ENCODE data around the gene ANAPC4. TPM values are rescaled to one million over a fixed set of nuclear protein-coding genes. Genes with fewer than 3 reads are reported as not detected.

The ANAPC4 gene
- total RNA-seq, 1 donor from 2014 or later = 36.8 TPM

DNA sequence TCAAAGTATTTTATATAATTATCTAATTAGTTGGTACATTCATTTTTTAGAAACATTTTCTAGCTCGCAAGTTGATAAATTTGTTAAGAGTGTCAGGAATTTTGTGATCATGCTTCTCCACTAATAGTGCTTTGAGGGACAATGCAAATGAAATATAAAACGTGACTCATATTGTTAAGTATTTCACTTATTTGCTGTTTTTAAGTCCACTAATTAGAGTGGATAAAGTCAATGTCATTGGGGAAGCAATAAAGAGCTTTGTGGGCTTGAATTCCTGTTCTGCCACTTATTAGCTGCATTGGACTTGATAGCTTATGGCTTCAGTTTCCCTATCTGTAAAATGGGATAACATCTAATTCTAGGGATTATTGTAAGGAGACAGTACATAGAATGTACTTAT is 26.5 kb upstream of the ANAPC4 start:
- CTCF ChIA-PET = interaction anchor here (1.2 kb wide), 1 partner anchor 18 kb away, joined by 3 read pairs; no protein-coding TSS in a partner anchor
- POLR2A ChIA-PET = no interaction called here
- intact Hi-C loops (cut with micrococcal nuclease) = no loop called here
- no peak for ATAC-seq (ENCODE audit: low read depth)
- Mint-ChIP-seq H3K4me3 (no peak overlapping the region), H3K36me3 (ENCODE audit: low read depth) (peaks cover 24% of the 10 kb centered on the region), H3K4me1 (peaks cover 4% of the 10 kb centered on the region), H3K27ac (no peak overlapping the region), H3K9me3 (no peaks in the 10 kb centered on the region), H3K27me3 (no peaks in the 10 kb centered on the region)
- TF ChIP-seq, protein P1, sequence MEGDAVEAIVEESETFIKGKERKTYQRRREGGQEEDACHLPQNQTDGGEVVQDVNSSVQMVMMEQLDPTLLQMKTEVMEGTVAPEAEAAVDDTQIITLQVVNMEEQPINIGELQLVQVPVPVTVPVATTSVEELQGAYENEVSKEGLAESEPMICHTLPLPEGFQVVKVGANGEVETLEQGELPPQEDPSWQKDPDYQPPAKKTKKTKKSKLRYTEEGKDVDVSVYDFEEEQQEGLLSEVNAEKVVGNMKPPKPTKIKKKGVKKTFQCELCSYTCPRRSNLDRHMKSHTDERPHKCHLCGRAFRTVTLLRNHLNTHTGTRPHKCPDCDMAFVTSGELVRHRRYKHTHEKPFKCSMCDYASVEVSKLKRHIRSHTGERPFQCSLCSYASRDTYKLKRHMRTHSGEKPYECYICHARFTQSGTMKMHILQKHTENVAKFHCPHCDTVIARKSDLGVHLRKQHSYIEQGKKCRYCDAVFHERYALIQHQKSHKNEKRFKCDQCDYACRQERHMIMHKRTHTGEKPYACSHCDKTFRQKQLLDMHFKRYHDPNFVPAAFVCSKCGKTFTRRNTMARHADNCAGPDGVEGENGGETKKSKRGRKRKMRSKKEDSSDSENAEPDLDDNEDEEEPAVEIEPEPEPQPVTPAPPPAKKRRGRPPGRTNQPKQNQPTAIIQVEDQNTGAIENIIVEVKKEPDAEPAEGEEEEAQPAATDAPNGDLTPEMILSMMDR (IDR thresholded peaks at IDR 0.05) = no peak
- no peak for DNase-seq

DNA sequence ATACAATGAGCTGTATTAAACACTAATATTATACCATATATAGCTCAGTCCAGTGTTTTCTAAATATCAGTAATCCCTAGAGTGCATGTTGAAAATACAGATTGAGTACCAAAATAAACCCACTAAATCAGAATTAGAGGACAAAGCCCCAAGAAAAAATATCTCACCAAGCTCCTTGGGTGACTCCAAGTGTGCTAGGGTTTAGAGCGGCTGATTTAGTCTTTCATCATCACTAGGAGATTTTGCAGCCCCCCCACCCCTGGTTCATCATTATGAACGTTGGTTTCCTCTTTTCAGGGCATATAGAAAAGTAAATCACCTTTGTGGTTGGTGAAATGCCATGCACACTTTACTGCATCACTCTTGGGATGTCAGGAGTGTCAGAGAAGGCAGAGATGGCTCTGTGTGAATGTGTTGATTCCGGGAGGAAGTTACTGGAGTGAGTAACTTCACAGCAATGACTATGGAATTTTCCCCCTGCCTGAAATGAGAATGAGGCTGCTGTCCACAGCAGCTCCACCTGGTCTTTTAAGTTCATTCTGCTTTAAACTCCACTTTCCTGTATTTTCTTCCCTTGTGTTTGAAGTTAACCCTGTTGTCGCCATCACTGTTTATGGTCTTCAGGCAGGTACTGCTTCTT is 25.2 kb upstream of the ANAPC4 start:
- Mint-ChIP-seq H3K27ac (no peak overlapping the region), H3K9me3 (no peaks in the 10 kb centered on the region), H3K27me3 (no peaks in the 10 kb centered on the region), H3K36me3 (ENCODE audit: low read depth) (peaks cover 23% of the 10 kb centered on the region), H3K4me1 (peaks cover under 1% of the 10 kb centered on the region), H3K4me3 (no peak overlapping the region)
- TF ChIP-seq, protein P1 (IDR thresholded peaks at IDR 0.05) = no peak
- ATAC-seq (ENCODE audit: low read depth) = no peak
- no peak for DNase-seq
- intact Hi-C loops (cut with micrococcal nuclease) = no loop called here
- CTCF ChIA-PET = interaction anchor here (0.8 to 1.2 kb wide), 2 partner anchors 14 to 17 kb away, joined by 3 read pairs; no protein-coding TSS in a partner anchor
- POLR2A ChIA-PET = no interaction called here

DNA sequence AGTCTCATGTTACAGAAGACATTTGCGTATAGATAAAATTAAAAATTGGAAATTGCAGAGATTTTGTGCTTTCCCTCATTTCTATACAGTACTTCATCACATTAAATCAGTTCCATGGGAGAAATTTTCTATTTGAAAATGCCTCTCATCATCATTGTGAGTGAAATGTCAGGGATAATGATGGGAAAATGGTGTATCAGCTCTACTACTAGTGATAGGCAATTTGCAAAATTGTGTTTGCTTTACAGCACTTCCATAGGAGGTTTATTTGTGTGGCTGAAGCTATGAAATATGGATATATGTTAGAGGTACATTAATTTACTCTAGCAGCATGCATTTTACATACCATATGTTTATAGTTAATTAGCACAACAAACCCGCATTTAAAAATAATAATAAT is 21.0 kb upstream of the ANAPC4 start:
- CTCF ChIA-PET = no interaction called here
- POLR2A ChIA-PET = no interaction called here
- TF ChIP-seq, protein P1 (IDR thresholded peaks at IDR 0.05) = no peak
- H3K27me3 Mint-ChIP-seq = no peaks in the 10 kb centered on the region
- no peak for ATAC-seq (ENCODE audit: low read depth)
- no peak for DNase-seq
- no peak overlapping the region for H3K4me3 Mint-ChIP-seq
- no peak overlapping the region for H3K27ac Mint-ChIP-seq
- peaks cover 34% of the 10 kb centered on the region for H3K36me3 Mint-ChIP-seq (ENCODE audit: low read depth)
- no peaks in the 10 kb centered on the region for H3K4me1 Mint-ChIP-seq
- H3K9me3 Mint-ChIP-seq = peaks cover 4% of the 10 kb centered on the region
- intact Hi-C loops (cut with micrococcal nuclease) = no loop called here

DNA sequence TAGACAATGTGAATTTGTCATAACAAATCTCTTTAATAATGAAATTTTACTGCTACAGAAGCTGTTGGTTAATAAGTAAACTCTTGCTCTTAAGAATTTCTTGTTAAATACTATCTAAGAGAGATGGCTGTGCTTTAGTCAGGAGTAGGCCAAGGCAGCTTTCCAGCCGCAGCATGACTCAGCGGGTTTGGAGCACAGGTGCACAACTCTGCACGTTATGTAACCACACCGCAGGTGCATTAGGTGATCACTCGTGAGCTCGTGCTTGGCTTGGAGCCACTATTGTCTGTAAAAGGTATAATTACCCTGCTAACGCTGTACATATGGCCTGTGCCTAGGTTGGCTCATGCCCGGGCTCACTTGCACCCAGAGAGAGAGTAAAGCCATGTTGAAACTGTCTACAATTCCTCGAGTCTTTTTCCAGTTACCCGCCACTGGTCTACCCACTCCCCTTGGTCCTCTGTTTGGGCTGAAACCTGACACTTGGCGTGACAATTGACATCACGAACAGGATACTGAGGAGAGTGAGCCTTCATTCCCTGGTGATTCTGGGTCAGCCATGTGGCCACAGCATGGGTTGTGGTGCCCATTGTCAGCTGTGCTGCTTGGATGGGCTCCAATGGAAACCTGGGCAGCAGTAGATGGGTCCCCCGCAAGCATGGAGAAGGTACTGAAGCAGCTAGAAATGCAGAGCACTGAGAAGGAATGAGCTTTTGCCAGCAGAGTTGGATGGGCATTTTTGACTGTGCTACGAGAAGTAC is 18.4 kb upstream of the ANAPC4 start:
- no peaks in the 10 kb centered on the region for H3K27me3 Mint-ChIP-seq
- TF ChIP-seq, protein P1 (IDR thresholded peaks at IDR 0.05) = no peak
- ChIA-PET CTCF (no interaction called here), POLR2A (no interaction called here)
- H3K9me3 Mint-ChIP-seq = peaks cover 4% of the 10 kb centered on the region
- no peaks in the 10 kb centered on the region for H3K4me1 Mint-ChIP-seq
- ATAC-seq (ENCODE audit: low read depth) (no peak), DNase-seq (no peak)
- no peak overlapping the region for H3K4me3 Mint-ChIP-seq
- intact Hi-C loops (cut with micrococcal nuclease) = no loop called here
- H3K27ac Mint-ChIP-seq = no peak overlapping the region
- peaks cover 27% of the 10 kb centered on the region for H3K36me3 Mint-ChIP-seq (ENCODE audit: low read depth)

DNA sequence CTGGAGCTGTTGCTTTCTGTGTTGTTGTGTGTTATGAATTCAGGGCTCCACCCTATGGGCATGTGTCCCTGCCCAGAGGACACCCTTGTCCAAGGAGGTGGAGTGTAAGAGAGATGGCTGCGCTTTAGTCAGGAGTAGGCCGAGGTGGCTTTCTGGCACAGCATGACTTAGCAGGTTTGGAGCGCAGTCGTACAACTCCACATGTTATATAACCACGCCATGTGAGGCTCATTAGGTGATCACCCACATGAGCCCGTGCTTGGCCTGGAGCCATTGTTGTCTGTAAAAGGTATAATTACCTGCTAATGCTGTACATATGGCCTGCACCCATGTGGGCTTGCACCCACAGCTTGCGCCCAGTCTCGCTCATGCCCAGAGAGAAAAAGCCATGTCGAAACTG is 15.8 kb upstream of the ANAPC4 start:
- ATAC-seq (ENCODE audit: low read depth) = no peak
- TF ChIP-seq, protein P1 (IDR thresholded peaks at IDR 0.05) = no peak
- POLR2A ChIA-PET = no interaction called here
- peaks cover 28% of the 10 kb centered on the region for H3K36me3 Mint-ChIP-seq (ENCODE audit: low read depth)
- no peaks in the 10 kb centered on the region for H3K27me3 Mint-ChIP-seq
- H3K4me1 Mint-ChIP-seq = no peaks in the 10 kb centered on the region
- DNase-seq = no peak
- intact Hi-C loops (cut with micrococcal nuclease) = no loop called here
- no peak overlapping the region for H3K4me3 Mint-ChIP-seq
- no peak overlapping the region for H3K27ac Mint-ChIP-seq
- CTCF ChIA-PET = no interaction called here
- peaks cover 4% of the 10 kb centered on the region for H3K9me3 Mint-ChIP-seq
